RWPE2 (cell line): ENCODE results near the gene PLXDC1.

Experiments
- ATAC-seq: fragments of 200-7000 bp; cut with Tn5 transposase; 3 replicates; pipeline ENCODE4 v1.9.1; 2021; ENCODE audit warnings: low read depth
- DNase-seq: peaks from one replicate; pipeline ENCODE4 v3.0.0-alpha.2; 2020; ENCODE audit warnings: low spot score
- H3K27ac ChIP-seq: fragments of 450-650 bp; 2 replicates; pipeline ENCODE4 v1.5.1; 2017; ENCODE audit warnings: mild to moderate bottlenecking; ENCODE audit not compliant: poor library complexity, severe bottlenecking
- H3K27me3 ChIP-seq: fragments of 250-450 bp; sonication (Bioruptor Pico); 2 replicates; pipeline ENCODE4 v1.5.1; 2021; ENCODE audit warnings: mild to moderate bottlenecking, moderate library complexity; ENCODE audit not compliant: insufficient read depth, poor library complexity, severe bottlenecking
- H3K36me3 ChIP-seq: fragments of 250-450 bp; sonication (Bioruptor Pico); 2 replicates; pipeline ENCODE4 v1.5.1; 2020; ENCODE audit warnings: low read depth, mild to moderate bottlenecking, moderate library complexity
- H3K4me1 ChIP-seq: fragments of 250-450 bp; sonication (Bioruptor Pico); 2 replicates; pipeline ENCODE4 v1.5.1; 2021; ENCODE audit warnings: mild to moderate bottlenecking, moderate library complexity; ENCODE audit not compliant: insufficient read depth, poor library complexity, severe bottlenecking
- H3K4me3 ChIP-seq: fragments of 250-450 bp; sonication (Bioruptor Pico); 2 replicates; pipeline ENCODE4 v1.5.1; 2021; ENCODE audit warnings: mild to moderate bottlenecking, moderate library complexity; ENCODE audit not compliant: severe bottlenecking
- H3K9me3 ChIP-seq: fragments of 250-450 bp; sonication (Bioruptor Pico); 2 replicates; pipeline ENCODE4 v1.5.1; 2021; ENCODE audit warnings: mild to moderate bottlenecking, moderate library complexity; ENCODE audit not compliant: severe bottlenecking
- CTCF ChIP-seq: fragments of 450-650 bp; IDR thresholded peaks from one replicate; pipeline ENCODE4 v1.5.1; 2017; ENCODE audit warnings: mild to moderate bottlenecking, moderate library complexity; ENCODE audit not compliant: poor library complexity, severe bottlenecking

The PLXDC1 gene

DNA sequence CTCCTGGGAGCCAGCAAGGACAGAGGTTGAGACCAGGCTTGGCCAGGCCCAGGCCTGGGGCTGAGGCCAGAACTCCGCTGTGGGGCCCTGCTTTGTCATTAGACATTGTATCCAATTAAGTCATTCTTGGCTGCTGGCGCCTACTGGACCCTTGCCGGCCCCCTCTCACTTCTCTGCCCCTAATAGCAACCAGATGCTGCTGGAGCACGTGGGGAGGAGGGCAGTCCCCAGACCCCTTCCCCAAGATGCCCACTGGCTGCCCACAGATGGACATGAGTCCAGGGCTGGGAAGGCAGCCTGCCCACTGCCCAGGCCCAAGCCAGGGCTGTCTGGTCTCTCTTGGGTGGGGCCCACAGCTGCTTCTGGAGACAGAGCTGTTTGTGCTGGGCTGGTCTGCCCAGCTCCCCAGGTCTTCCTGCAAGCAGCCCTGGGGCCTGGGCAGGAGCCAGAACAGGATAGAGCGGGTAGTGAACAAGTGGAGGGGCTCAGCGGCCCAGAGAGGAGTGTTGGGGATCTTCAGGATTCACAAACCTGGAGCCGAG lies 7.8 kb downstream of the PLXDC1 start:
- no peak overlapping the region for H3K27ac ChIP-seq
- no peak for ATAC-seq
- TF ChIP-seq CTCF: no peak
- no peaks in the 10 kb centered on the region for H3K36me3 ChIP-seq
- no peaks in the 10 kb centered on the region for H3K27me3 ChIP-seq
- no peaks in the 10 kb centered on the region for H3K9me3 ChIP-seq
- no peak for DNase-seq
- peaks cover 15% of the 10 kb centered on the region for H3K4me1 ChIP-seq
- no peak overlapping the region for H3K4me3 ChIP-seq

- peaks cover 15% of the 10 kb centered on the region for H3K4me1 ChIP-seq
- H3K27me3 ChIP-seq: no peaks in the 10 kb centered on the region
- H3K9me3 ChIP-seq: no peaks in the 10 kb centered on the region
- H3K27ac ChIP-seq: no peak overlapping the region
- ATAC-seq: no peak
- H3K4me3 ChIP-seq: no peak overlapping the region
- no peak for TF ChIP-seq CTCF
- DNase-seq: no peak
- no peaks in the 10 kb centered on the region for H3K36me3 ChIP-seq
These were observed 9.3 kb downstream of the PLXDC1 start for GRCh38 chr17:39141915-39142664.

- Histone ChIP-seq H3K27me3 (no peaks in the 10 kb centered on the region), H3K9me3 (no peaks in the 10 kb centered on the region), H3K4me3 (no peak overlapping the region), H3K4me1 (peaks cover 15% of the 10 kb centered on the region), H3K36me3 (no peaks in the 10 kb centered on the region), H3K27ac (no peak overlapping the region)
- ATAC-seq (no peak), DNase-seq (no peak)
- TF ChIP-seq CTCF: no peak
These were observed 10.1 kb downstream of the PLXDC1 start for GRCh38 chr17:39141294-39141693.

DNA sequence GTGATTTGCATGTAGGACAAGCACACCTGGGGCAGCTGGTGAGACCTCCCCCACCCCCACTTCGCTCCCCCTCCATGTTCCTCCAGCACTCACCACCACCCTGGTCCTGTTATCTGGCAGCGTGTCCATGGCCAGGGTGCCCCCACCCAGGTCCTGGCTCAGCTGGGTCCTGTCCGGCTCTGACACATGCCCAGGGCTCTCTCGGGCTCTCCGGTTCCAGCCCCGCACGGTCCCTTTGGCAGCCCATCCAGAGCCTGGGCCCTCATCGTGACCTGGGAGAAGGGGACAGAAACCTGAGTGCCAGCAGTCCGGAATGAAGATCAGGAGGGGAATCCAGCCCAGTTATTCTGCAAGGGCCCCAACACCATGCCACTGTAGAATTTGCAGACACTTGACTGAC lies 11.9 kb downstream of the PLXDC1 start:
- no peak for ATAC-seq
- Histone ChIP-seq H3K27ac (peak overlapping the region; percentile 19), H3K27me3 (no peaks in the 10 kb centered on the region)

More for the DNA sequence above, 11.9 kb downstream of the PLXDC1 start:
- Histone ChIP-seq H3K36me3 (no peaks in the 10 kb centered on the region), H3K9me3 (no peaks in the 10 kb centered on the region), H3K4me1 (peaks cover 12% of the 10 kb centered on the region), H3K4me3 (no peak overlapping the region)
- DNase-seq: no peak
- no peak for TF ChIP-seq CTCF
